Stromal cell of bone marrow (primary cell): Measurements from ENCODE around the gene TLK2.
"Not testable (repeated sequence)": the region's sequence is repeated elsewhere in the genome, so short reads cannot be mapped to it uniquely, and the experiment has no call there.

ENCODE experiments used
- DNase-seq: peaks from one replicate; pipeline ENCODE4 v3.0.0-alpha.2; 2012; ENCODE audit warnings: low read depth

The TLK2 gene

DNA sequence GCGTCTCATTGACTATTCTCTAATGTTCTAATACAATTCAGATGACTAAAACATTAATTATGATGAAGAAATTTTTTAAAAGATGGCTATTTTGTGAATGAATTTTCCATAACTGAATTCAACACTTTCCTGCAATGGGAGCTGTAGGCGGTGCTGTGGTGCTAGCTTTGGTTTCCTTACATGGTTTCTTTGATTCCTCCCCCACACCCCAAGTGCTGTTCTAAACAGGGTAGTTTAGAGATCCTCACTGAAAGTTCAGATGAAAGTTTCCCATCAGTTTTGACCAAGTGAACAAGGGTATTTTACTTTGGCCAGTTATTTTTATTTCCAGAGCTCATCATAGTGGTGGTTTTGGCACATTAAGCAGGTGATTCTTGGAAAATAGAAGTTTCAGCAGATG is 122.8 kb downstream of the TLK2 start:
- DNase-seq, result peak; percentile 31

DNA sequence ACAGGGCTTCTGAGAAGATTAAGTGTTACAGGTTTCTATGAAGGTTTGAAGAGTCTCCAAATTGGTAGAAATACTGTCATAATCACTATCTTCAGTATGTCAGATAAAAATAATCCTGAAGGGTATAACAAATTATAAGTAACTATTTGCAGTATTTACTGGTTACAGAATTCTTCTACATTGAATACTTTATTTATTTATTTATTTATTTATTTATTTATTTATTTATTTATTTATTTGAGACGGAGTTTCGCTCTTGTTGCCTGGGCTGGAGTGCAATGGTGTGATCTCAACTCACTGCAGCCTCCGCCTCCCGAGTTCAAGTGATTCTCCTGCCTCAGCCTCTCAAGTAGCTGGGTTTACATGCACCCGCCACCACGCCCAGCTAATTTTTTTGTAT is 125.2 kb downstream of the TLK2 start:
- DNase-seq, result not testable (repeated sequence)

DNA sequence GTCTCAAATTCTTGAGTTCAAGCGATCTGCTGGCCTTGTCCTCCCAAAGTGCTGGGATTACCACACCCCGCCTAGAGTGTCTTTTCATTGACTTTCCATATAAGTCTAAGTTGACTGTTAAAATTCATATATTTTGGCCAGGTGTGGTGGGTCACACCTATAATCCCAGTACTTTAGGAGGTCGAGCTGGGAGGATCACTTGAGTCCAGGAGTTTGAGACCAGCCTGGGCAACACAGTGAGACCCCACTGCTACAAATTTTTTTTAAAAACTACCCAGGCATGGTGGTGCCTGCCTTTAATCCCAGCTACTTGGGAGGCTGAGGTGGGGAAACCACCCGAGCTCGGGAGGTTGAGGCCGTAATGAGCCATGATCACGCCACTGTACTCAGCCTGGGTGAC is 127.0 kb downstream of the TLK2 start:
- DNase-seq, result no peak

DNA sequence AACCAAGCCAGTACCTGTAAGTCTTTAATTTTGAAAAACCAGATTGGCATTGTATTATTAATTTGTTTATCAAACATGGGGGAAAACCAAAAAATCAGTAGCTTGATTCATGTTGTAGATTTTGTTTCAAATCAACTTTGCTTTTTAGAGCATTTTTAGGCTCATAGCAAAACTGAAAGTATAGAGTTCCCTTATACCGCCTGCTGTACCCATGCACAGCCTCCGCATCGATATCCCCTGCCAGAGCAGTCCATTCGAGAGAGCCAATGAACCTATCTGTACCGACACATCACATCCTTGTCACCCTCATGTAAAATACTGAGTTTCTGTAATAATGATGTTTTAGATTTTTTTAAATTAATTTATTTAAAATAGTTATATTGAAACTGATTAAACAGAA is 132.7 kb downstream of the TLK2 start:
- no peak for DNase-seq

DNA sequence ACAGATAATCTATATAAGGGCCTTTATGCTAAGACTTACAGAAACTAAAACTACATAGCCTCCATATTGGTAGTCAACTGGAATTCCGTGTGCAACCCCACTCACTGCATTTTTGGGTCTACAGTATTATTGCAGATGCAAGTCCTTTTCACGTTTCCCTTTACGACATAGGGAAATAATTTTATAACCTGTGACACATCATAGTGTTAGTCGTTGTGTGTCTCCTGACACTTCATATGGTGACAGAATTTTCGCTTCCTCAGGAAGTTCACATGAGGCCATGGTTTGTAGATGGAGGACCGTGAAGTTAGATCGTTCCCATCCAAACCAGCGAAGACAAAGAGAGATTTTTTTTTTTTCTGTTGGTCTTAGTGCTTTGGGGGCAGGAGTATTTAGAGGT is 133.1 kb downstream of the TLK2 start:
- no peak for DNase-seq

DNA sequence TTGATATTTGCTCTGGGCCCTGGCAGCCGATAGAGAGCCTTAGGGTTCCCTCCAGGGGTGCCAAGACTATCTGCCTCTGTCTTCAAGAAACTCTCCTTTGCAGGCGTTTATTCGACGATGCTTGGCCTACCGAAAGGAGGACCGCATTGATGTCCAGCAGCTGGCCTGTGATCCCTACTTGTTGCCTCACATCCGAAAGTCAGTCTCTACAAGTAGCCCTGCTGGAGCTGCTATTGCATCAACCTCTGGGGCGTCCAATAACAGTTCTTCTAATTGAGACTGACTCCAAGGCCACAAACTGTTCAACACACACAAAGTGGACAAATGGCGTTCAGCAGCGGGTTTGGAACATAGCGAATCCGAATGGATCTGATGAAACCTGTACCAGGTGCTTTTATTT is 133.7 kb downstream of the TLK2 start:
- not testable (repeated sequence) for DNase-seq

DNA sequence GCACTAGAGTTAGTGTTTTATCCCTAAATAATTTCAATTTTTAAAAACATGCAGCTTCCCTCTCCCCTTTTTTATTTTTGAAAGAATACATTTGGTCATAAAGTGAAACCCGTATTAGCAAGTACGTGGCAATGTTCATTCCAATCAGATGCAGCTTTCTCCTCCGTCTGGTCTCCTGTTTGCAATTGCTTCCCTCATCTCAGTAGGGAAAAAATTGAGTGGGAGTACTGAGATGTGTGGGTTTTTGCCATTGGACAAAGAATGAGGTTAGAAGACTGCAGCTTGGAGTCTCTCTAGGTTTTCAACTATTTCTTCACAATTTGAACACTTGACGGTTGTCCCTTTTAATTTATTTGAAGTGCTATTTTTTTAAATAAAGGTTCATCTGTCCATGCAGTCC is 134.5 kb downstream of the TLK2 start:
- not testable (repeated sequence) for DNase-seq

DNA sequence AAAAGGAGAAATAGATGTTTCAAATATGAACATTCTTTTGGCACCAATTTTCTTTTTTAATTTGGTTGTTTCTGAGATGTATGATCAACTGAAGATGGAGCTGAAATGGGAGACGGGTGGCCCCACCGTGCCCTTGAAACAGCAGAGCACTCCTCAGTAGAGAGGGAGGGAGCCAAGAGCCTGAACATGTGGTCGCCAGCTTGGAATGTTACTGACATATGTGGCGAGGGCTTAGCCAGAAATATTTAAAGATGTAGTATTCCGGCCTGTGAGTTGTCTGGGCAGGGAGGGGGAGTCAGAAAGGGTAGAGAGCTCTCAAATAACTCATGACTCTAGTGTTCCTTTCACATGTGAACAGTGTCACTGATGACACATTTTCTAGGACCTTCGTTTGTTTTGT is 135.5 kb downstream of the TLK2 start:
- peak; percentile 66 for DNase-seq

DNA sequence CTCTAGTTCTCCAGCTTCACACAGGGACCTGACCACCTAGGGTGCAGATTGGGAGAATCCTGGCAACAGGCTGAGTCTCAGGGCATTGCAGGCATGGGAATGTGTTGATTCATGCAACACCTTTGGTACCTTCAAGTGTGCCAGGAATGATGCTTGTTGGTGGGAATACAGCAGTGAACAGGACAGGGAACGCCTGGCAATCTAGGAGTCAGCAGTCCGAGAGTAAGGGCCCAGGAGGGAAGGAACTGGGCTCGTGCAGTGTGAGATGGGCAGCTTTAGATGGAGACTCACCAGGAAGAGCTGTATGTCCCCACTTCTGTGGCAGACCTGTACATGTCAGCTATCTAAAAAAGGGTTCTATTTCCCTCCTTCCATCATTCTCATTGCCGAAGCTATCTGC is 136.9 kb downstream of the TLK2 start:
- DNase-seq, result no peak

DNA sequence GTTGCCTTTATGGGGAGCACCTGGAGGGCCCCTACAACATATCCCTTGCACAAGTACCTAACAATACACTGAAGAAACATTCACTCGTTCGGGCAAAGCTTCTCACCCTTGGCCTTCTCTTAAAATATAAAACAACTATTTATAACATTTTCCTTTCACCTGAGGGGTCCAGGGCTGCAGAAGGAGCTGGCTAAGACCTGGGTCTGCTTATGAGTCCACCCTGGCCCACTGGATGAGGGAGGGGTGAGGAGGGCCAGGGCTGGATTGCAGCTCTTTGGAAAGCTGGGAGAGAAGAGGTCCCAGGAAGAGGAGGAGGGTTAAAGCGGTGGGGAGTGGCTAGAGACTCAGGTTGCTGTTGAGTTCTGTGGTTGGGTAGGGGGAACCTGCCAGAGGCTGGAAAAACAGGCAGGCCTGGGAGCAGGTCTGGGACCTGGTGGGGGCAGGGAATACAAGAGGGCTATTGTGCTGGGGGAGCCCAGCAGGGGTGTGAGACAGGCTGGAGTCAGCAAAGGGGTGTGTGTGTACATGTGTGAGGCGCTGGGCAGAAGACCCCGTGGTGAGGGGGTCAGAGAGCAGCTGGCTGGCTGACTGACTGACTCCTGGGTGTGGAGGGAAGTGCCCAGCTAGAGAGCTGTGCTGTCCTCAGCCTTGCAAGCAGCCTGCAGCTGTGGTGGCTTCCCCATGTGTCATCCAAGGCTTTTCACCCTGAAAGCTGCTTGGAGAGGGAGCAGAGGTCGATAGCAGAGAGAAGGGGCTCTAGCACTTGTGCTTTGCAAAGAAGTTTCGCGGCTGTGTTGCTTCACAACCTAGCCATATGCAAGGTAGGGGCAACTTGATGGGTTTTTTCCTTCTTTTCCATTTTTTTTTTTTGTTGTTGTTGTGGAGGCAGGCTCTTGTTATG is 138.6 kb downstream of the TLK2 start:
- DNase-seq, result no peak

DNA sequence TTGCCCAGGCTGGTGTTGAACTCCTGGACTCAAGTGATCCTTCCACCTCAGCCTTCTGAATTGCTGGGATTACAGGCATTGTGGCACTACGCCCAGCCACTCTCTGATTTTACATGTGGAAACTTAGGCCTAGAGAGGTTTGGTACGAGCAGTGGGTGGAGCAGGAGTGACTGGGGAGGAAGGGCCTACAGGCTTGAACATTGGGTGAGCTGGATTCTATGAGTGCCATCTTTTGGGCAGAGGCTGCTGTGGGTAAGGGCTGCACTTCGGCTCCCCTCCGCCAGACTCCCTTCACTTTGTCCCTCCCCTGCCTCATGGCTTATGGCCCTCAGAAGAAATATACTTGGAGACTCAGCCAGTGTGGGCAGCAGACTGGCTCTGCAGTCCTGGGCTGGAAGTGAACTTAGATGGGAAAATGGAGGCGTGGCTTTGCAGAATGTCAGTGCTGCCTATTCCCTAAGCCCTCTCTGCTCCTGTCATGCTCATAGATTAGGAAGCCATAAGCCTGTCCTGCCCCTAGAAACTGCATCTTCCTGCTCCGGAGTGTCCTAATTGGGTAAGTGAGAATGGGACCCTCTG is 139.4 kb downstream of the TLK2 start:
- DNase-seq, result peak; percentile 54

DNA sequence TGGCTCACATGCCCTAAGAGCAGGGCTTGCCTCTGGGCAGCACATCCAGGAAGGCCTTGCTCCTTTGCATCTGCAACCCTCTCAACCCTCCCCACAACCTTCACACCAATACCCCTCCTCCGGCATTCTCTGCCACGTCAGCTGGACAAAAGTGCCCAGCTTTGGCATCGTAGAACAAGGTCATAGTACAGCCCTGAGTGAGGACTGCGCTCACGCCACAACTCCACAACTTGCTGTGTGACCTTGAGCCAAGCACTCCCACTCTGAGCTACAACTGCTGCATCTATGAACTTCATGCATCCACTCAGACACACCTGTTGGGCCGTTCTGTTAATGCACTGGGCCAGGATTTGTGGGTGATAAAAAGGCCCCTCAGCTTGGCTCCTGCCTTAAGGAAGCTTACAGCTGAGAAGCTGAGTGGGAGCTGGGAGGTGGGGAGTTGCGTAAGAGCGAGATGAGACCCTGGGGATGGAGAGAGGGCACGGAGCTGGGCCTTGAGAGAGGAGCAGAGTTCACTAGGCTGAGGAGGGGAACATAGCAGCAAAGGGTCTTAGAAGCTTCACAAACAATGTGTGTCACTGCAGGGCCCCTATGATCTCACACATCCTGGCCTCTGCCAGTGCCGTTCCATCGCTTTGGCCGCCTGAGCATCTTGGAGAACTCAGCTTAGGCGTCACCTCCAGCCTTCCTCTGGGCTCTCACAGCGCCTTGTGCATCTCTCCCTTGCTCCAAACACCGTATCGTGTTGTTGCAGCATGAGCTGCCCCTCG is 140.2 kb downstream of the TLK2 start:
- DNase-seq, result no peak

DNA sequence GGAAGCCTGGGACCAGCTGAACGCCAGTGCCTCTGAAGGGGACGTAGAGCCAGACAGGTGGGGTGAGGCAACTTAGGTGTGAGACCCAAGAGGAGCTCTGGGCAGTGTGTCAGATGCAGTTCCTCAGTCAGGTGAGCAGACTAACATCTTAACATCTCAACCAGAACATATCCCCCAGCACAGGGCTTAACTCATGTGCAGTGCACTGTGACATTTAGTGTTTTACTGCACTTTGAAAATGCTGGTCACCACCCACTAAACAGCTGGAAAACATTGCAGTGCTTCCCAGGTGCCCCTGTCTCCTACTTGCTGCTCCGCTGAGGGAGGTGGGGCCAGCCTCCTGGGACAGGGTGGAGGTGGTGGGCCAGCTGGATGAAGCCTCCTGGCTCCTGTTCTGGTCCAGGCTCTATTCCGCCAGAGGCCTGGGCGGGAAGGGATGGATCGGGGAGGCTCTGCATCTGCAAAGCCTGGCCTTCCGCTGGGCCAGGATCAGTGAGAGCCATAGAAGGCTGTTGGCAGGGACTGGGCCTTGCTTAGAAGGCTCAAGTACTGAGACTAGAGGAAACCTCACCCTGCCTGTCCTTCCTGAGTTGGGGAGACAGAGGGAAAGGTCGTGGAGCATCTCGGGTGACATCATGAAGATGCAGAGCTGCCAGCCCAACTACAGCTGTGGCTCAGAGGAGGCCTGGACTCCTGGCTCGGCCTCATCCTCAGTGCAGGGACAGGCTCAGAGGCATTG is 141.0 kb downstream of the TLK2 start:
- DNase-seq, result no peak

DNA sequence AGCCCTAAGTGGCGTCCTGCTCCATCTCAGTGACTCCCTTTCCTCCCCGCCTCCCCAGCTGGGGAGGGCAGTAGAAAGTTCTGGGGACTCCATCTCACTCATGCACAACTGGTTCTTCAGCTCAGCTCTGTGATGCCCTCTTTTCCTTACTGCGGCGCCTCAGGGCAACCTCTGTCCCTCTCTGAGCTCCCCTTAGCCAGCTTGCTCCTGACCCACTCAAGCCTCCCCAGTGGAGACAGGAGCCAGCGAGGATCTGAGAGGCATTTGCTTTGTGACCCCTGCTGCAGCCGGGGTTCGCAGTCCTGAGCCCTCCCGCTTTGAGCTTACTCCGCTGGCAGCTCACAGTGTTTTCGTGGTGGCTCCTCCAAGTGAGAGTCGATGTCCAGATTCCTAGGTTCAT is 142.6 kb downstream of the TLK2 start:
- DNase-seq, result no peak

DNA sequence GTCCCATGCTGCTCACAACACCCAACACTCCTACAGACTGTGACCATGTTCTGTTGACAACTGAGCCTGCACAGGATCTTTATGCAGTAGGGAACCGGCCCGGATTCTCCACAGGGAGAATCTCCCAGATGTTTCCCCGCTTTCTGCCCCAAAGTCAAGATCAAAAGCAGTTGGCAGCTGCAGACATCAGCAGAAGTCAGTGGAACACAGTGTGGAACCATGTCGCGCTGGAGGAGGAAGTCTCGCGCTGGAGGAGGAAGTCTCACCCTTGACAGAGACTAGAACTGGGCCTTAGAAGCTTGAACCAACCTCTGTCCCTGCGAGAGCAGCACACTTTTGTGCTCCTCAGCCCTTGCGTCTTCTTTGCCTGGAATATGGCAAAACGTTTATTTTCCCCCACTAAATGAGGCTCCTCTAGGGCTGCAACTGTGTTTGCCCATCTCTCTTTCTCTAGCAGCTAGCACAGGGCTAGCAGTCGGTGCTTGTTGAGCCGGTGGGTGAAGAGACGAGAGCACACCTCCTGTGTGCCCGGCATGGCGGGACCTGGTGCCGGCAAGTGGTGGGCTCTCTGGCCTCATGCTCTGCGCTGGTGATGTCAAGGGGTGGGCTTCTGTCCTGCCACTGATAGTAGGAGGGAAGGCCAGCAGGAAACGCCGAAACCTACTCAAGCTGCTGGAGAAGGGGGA is 146.7 kb downstream of the TLK2 start:
- no peak for DNase-seq

DNA sequence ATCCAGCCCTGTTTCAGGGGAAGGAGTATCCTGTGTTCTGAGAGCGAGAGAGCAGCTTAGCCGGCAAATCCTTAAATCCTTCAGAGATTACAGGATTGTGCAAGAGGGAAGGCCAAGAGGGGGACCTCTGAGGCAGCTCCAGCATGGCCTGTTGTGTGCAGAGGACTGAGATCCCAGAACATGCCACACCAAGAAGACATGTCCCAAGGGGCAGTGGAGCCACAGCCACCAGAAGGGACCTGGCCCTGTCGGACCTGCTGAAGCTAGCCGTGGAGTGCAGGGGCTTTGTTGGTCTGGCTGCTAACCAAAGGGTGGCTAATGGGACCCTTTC is 147.2 kb downstream of the TLK2 start:
- DNase-seq, result no peak

DNA sequence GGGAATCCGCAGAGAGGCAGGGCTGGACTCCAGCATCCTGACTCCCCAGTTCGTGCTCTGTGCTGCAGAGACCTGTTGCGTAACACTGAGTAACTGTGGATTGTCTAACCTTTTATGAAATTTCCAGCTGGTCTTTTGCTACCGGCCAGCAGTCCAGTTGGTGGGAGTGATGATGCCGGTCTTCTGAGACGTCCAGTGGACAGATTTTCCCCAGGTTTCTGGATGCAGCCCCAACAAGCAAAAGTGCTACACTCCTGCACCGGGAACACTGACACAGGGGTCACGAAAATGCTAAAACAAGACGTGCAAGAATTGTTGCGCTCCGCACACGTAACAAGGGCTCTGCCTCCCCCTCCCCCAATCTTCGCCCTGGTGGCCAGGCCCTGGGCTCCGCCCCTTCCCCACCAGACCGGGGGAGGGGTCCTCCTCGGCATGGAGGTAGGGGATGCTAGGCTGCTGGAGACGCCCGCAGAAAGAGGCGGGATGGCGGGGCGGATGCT is 148.1 kb downstream of the TLK2 start:
- DNase-seq, result peak; percentile 87

DNA sequence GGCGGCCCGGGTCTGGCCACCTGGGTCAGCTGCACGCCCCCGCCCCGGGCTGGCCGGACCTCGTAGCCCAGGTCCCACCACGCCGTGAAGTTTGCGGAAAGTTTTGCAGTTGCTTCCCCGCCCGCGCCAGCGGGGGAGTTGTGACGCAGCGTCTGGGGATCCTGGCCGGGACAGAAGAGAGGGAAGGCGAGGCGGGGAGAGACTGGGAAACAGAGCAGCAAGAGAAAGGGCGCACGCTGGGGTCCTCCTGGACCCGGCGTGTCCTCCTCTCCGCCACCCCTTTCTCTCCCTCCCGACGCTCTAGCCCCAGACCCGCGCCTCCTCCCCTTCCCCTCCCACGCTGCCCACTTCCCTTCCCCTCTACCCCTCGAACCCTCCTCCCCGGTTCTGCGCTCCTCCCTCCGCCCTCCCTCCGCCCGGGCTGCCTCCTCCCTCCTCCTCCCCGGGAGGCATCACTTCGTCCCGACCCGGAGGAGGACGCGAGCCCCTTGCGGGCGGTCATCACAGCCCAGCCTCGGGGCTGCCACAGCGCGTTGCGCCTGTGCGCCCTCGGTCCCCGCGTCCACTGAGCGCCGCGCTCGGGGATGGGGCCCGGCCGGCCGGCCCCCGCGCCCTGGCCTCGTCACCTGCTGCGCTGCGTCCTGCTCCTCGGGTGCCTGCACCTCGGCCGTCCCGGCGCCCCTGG is 148.7 kb downstream of the TLK2 start, which contains the start of gene MRC2:
TSS of gene MRC2 (plus strand) at position 452 of the 685 bp plus-strand sequence. CDS start at position 585, 133 bp downstream.
- DNase-seq, result peak; percentile 64

DNA sequence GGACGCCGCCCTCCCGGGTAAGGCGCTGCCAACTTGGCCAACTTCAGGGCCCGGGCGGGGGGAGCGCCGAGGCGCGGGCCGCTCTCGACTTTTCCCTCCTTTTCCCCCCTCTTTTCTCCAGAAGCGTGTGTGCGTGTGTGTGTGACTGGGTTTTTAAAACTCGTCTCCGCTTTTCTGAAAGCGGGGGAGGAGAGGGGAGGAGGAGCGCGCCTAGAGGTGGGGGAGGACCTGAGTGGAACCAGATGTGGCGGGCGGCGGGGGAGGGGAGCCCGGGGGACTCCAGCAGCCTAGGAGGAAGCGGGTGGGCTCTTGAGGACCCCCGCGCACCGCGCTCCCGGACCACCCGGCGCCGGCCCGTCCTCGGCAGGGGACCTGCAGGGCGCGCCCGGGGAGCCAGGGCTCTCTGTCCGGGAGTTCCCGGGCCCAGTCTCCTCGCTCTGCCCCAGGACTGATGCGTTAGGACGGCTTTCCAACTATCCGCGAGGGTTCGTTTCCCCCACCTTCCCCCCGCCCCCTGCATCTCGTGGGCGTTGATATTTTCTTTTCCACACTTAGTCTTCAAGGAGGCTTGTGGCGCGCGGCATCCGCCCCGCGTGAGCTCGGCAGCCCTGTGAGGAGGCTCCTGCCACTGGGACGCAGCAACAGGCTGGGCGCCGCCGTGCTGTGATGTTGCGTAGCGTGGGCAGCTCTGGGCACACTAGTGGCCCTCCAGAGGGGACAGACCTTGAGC is 149.4 kb downstream of the TLK2 start:
- peak; percentile 66 for DNase-seq
